Middle frontal gyrus (tissue), 1 donor: Measurements from ENCODE around the gene CCL7.
"Not testable (repeated sequence)": the region's sequence is repeated elsewhere in the genome, so short reads cannot be mapped to it uniquely, and the experiment has no call there.

Source experiments
- DNase-seq: peaks from one replicate; pipeline ENCODE4 v3.0.0-alpha.2; 2015; ENCODE audit warnings: low spot score; ENCODE audit errors: extremely low spot score

Gene CCL7

DNA sequence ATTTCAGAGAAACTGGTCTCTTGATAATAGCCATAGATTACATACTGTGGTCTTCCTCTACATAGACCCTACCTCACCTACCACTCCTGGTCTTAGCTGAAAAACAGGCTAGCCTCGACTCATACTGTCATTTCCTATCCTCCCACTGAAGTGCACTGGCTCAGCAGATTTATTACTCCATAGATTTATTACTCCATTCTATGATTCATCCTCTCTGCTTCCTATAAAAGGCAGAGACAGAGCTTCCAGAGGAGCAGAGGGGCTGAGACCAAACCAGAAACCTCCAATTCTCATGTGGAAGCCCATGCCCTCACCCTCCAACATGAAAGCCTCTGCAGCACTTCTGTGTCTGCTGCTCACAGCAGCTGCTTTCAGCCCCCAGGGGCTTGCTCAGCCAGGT, at the start of gene CCL7:
CCL7 (plus strand) TSS at position 253 of the 400 bp plus-strand sequence; CDS start at position 323, 70 bp downstream.
- DNase-seq, result no peak

DNA sequence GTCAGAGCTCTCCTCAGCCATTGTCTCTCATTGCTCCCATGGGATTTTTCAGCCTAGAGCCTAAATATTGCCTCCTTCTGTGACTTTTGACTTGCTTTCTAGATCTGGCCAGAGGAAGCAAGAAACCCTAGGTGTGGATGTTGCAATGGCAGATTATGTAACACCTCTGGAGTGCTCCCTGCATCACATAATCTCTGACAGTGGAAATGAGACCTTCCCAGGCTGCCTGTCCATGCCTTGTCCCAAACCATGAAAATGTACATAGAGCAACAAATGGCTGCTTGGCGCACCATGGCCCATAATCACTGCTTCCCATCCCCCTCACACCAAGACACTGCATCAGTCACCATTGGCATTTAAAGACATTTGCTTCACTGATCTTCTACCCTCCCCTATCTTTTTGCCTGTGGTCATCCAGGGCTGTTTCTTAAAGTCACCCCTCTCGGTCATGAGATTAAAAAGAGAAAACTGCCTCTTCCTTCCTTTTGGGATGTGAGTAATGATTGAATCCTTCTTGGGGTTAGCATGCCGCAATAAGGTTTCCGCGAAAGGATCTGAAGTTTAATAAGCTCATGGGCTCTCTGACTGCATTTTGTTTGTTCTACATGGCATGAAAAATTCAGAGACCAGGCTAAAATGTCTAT, 49.1 kb upstream of the CCL7 start:
- no peak for DNase-seq

DNA sequence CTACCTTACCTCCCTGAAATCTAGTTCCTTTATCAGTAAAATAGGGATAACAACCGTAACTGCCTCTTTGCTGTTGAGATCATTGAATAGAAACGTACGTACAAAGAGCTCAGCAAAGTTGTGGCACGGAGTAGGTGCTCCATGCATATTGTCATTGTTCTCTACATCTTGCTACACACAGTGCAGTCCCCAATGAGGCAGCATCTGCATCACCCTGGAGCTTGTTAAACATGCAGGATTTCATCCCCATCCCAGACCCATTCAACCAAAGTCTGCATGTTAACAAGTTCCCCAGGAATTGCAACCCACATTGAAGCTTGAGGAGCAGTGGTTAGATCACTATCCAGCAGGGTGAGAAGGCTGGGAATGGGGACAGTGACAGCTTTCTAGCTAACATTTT, 48.6 kb upstream of the CCL7 start:
- no peak for DNase-seq

DNA sequence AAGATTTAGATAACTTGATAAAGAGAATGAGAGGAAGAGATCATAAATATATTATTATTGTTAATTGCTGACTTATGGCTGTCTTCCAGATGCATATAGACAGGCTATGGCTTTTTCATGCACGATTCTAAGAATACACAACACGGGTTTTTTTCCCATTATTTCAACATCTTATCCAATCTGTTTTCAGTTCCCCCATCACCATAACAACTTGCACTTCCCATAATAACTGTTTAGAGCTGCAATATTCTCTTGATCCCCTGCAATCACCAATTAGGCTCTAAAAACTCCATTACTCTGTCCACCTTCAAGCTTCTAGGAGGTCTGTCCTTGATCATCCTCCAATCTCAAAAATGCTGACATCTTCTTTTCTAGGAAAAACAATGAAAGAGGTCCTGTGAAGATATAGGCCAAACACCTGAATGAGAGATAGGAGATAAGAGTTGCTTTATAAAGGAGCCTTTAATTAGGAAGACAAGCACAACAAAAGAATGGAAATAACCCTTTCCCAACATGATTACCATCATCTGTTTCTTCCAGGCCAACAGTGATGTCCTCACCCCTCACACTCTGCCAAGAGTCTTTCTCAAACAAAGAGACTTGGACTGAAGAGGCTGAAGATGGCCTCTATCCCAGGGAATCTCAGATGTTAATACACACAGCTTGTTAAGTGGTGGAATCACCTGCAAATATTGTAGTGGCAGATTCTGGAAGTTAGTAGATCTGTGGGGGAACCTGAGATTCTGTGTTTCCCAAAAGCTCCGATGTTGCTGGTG, 47.1 kb upstream of the CCL7 start:
- DNase-seq, result no peak

DNA sequence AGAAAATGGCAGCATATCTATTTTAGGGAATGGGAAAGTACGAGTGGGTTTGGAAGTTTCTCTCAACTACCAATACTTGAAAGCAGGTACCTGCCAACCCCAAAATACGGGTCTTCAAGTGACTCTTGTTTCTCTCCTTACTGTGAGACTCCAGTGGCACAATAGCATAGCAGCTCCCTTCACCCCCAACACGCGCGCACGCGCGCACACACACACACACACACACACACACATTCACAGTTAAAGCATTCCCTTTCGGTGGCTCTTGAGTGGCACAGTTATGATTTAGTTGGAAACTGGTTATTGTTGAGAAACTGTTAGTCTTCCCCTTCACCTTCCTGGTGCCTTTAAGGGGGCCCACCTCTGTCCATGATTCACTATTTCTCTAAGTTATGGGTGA, 45.0 kb upstream of the CCL7 start:
- no peak for DNase-seq

DNA sequence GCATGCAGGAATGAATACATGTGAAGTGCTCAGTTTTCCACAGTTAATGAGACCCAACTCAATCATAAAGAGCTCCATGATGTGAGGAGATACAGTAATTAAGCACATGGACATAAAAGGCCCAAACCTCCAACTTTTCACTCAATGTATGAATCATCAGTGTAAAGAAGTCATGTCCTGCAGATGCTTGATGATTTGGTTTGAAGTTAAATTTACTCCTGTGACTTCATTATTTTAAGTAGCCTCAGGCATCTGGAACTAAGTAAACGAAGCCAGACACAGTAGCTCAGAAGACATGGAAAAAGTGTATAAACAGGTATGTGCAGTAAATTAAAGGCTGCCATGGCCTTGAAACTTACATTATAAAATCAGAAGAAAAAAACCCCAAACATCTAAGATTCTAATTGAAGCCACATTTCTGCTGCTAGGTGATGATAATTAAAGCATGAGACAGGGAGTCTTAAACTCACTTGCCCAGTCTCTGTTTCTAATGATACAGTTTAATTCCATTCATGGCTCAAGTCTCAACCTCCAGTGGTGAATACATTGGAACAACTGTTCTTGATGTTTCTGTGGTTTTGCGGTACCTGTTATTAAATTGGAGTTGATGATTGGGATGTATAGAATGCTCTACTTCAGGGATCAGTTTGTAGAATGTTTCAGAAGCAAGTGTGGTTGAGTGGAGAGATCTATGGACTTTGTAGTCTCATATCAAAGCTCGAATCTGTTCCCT, 43.8 kb upstream of the CCL7 start:
- no peak for DNase-seq

DNA sequence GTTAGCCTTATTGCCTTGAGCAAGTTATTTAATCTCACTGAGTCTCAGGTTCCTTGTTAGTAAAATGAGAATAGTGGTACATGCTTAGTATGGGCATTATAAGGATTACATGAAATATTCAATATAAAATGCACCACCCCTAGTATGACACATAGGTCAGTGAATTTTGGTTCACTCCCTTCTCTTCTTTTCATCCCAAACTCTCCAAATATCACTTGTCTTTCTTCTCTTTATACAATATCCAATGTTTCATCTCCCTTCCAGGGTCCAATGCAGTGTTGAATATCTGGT, 43.3 kb upstream of the CCL7 start:
- no peak for DNase-seq

DNA sequence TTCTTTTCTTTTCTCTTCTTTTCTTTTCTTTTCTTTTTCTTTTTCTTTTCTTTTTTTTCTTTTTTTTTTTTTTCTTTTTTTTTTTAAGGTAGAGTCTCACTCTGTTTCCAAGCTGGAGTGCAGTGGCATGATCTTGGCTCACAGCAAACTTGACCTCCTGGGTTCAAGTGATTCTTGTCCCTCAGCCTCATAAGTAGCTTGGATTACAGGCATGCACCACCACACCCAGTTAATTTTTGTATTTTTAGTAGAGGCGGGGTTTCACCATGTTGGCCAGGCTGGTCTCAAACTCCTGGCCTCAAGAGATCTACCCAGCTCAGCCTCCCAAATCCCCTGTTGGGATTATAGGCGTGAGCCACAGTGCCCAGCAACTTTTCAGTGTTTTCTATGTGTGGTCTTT, 42.7 kb upstream of the CCL7 start:
- not testable (repeated sequence) for DNase-seq

DNA sequence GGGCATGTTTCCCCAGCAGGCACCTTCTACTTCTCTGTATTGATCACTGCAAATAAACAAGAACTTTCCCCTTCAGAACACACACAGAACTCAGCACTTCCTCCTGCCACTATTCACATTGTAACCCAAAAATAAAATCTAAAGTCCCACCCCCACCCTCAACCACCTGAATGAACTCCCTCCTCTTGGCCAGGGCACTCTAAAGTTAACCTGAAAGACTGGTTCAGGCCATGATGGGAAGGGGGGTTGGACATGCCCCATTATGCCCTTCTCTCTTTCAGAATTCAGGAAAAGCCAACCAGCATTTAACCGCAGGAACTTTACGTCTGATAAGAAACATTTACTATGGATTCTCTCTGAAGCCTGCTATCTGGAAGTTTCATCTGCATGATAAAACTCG, 42.3 kb upstream of the CCL7 start:
- no peak for DNase-seq

DNA sequence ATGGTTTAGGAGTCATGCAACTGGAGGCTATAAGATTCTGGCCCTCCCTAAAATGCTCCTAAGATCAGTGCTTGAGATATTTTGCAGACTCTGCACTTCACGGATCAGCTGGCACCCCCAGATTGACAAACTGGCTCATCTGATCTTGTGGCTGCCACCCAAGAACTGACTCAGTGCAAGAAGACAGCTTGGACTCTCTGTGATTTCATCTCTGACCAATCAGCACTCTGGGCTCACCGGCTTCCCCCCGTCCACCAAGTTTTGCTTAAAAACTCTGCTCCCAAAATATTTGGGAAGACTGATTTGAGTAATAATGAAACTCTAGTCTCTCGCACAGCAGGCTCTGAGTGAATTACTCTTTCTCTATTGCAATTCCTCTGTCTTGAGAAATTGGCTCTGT, 41.2 kb upstream of the CCL7 start:
- DNase-seq, result no peak

DNA sequence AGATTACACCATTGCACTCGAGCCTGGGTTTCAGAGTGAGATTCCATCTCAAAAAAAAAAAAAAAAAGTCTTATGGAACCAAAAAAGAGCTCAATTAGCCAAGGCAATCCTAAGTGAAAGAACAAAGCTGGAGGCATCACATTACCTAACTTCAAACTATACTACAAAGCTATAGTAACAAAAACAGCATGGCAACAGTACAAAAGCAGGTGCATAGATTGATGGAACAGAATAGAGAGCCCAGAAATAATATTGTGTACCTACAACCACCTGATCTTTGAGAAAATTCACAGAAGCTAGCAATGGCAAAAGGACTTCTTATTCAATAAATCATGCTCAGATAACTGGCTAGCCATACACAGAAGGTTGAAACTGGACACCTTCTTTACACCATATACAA, 39.7 kb upstream of the CCL7 start:
- no peak for DNase-seq

DNA sequence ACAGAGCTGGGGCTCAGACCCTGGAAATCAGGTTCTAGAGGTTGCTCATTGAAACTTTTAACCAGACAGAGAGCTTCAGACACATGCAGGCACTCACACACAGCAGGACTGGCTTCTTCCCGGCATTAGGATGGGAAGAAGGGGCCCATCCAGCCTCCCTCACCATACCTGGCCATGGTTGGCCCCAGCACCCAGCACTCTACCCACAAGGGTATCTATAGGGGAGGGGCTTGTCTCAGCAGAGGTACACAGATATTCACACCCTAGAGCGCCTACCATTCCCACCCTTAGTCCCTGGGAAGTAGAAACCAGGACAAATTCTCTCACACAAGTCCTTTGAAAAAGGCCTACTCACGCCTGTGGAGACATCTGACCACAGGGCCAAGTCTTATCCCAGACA, 35.4 kb upstream of the CCL7 start:
- DNase-seq, result no peak

DNA sequence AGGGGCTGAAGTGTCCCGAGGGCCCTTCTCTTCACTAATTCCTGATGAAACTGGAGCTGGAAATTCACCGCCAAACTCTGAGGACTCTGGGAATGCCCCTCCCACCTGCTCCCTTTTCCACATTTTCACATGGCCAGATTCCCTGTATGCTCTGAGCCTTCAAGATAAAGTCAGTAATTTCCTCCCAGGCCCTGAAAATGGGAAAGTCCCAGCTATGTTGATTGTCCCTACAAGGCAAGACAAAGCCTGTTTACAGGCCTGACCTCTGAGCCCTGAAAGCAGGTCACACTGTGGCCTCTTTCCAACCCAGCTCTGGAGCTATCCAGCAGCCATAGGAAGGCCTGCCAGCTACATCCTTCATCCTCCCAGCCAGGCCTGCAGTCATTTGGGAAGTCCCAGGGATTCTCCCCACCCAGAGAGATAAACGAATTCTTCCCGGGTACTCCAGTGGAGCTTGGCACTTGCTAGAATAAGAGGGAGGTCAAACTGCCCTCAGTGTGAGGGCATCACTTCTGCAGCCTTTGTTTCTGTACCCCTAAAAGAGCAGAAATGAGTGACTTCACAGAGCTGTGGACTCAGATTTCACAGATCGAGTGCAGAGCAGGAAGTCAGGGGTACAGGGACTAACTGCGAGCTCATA, 34.5 kb upstream of the CCL7 start:
- no peak for DNase-seq

DNA sequence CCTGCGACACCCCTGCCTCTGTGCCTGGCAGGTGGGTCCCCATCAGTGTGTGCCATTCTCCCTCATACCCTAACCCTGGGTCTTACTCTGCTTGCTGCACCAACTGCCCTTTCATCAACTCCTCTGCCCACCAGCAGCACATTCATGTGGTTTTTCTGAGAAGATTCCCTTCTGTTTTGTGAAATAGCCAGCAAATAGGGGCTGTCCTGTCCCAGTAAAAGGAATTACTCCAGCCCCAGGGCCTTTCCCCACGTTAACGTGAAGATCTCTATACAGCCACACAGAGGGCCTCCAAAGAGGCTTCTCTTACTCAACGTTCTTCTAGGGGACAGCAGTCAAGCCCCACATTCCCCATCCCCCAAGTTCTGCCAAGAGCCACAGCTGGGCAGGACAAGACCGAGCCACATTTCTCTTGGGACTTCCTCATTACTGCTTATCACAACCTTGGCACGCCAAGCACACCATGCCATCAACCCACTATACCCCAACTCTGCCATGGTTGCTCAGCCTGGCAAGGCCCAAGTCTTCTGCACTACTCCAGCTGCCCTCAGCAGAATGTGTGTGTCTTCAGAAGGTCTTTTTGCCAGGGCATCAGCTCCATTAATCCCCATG, 33.6 kb upstream of the CCL7 start:
- DNase-seq, result no peak

DNA sequence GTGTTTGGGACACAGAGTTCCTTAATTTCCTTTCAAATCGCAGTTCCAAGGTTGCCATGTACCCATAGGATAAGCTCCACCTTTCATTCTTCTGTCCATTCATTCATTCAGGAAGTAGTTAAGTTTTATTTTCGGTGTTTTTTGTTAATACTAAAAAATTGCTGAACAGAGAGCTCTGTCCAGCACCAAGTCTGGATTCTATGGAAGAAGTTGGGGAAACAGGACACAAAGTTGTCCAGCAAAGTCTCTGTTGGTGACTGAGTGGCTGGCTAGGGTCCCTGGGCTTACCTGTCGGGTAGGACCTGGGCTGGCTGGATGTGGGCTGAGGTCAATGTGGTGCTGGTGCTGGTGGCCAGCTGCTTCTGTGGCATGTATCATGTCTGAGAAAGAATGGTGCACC, 32.6 kb upstream of the CCL7 start:
- no peak for DNase-seq

DNA sequence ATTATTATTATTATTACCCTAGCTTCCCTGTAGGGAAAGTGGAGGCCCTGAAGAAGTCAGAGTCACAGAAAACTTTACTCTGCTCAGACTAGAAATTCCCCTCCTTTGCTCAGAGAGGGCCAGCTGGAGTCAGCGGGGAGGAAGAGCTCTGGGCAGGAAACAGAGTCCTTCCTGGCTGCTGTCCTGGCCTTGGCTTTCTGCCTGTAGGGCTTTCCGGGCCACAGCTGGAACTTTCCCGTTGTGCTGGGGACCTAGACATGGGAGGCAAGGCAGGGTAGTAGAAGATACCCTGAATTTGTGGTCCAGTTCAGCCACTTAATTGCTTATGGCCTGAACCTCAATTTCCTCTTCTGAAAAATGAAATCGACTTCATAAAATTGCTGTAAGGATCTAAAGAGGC, 29.0 kb upstream of the CCL7 start:
- no peak for DNase-seq

DNA sequence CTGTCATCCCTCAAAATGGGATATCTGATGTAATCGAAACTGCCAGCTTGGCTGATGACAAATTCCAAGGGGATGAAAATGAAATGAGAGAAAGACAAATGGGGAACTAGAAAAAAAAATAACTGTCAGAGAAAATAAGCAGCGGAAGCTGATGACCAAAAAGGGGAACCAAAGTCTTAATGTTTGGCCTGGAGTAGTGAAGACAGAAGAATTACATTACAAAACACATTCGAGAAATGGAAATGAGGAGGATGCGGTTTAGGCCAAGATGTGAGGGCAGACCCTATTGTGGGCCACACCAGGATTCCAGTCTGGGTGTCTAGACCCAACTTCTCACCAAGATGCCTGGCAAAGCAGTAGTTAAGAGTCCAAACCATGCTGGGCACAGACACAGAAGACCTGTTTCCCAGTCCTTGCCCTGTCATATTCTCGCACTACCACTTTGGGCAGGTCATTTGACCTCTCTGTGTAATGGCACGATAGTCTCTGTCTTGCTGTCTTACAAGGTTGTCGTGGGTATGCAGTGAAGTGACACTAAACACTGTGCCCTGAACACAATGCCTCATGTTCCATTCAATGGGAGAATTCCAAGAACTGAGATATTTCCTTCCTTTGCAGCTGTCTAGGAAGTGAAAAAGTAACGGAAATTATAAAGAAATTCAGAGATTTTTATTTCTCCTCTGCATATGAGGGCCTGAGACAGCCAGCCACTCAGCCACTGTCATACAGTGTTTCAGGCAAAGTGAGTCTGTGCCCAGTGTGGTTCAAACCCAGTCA, 27.2 kb upstream of the CCL7 start:
- DNase-seq, result no peak

DNA sequence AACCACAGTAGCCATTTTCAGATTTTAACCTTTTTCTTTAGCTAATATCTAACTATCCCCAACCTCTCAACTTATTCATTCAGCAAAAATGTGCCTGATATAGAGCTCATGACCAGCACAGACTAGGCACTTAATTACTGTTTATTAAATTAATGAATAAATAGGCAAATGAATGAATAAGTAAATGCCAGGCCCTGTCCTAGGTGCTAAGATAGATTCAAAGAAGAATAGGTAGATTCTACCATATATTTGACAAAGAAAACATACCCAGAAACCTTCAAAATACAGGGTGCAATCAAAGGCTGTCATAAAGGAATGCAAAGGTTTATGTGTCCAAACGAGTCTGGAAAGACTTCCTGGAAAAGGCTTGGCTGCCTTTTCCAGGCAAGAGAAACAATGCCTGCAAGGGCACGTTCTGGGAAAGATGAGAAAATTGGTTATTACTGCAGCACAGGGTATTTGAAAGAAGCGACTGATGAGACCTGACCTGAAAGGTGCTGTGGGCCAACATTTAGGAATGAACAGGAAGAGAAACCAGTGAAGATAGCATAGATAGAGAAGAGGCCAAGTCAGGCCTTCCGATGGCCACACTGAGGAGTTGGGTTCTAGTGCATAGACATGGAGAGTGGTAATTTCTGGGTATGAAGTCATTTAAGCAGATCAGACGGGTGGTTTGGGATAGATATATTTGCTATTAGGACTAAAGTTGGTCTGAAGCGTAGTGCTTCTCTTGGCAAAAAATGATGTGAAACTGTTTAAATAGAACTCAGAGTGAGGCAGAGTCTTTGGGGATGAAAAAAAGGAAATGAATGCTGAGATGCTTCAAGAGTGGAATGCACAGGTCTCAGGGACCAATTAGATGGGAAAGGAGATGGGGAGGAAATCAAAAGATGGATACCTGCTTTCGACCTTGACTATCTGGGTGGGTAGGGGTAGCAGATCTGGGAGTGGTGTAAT, 26.4 kb upstream of the CCL7 start:
- no peak for DNase-seq

DNA sequence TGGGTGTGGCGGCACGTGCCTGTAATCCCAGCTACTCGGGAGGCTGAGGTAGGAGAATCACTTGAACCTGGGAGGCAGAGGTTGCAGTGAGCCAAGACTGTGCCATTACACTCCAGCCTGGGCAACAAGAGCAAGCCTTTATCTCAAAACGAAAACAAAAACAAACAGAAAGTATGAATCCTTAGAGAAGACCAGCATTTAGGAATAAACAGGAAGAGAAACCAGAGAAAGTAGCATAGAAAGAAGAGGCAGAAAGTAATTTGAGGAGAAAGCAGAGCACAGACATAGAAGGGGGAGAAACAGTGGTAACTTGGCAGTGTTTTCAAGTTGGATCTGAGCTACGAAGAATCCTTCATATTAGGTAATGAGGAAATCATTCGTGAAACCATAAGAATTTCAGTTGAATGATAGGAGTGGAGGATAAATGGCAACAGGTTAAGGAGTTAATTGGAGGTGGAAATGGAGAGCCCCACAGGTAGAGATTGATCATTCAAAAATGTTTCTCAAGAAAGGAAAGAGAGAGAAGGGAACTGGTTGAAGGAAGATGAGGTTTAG, 24.6 kb upstream of the CCL7 start:
- no peak for DNase-seq

DNA sequence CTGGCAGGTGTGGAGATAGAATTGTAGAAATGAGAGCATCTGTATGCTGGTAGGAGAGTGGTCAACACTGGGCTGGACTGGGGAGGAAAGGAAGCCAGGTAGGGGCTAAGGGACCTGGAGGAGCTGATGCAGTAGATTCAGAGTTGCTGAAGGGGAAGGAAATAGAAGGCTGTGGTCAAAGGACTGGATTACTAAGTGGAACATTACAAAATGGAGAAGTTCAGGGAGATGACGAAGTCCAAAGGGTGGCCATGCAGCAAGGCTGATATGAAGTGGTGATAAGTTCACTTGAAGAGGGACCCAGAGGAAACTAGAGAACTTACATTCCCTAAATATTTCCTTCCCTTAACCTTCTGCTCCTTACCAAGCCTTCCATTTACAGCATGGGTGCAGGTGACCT, 23.6 kb upstream of the CCL7 start:
- DNase-seq, result no peak
